COLO668 (cell line): Measurements from ENCODE around the gene PRR23A.
"Not testable (repeated sequence)": the region's sequence is repeated elsewhere in the genome, so short reads cannot be mapped to it uniquely, and the experiment has no call there.

Experiments
- DNase-seq: peaks from one replicate; lab custom pipeline; 2025; ENCODE audit not compliant: unreplicated experiment; lab: John Stamatoyannopoulos, UW

The PRR23A gene

GRCh38 chr3:139006051-139006716 is at the start of gene PRR23A:
Gene PRR23A, minus strand, starts transcription at chr3:139006268. Its CDS starts 0 bp downstream, at chr3:139006268.
- no peak for DNase-seq

GRCh38 chr3:139052802-139053600 is 46.9 kb upstream of the PRR23A start:
- no peak for DNase-seq

GRCh38 chr3:139044366-139045210 is 38.5 kb upstream of the PRR23A start, which contains the start of gene PRR23C:
Gene PRR23C, minus strand, starts transcription at chr3:139044892. Its CDS starts 272 bp downstream, at chr3:139044620.
- no peak for DNase-seq

GRCh38 chr3:139043554-139044365 is 37.7 kb upstream of the PRR23A start:
- DNase-seq = no peak

GRCh38 chr3:139037478-139037877 is 31.4 kb upstream of the PRR23A start:
- no peak for DNase-seq

- DNase-seq = no peak
Measured at GRCh38 chr3:139032326-139033002, 26.4 kb upstream of the PRR23A start.

- DNase-seq = not testable (repeated sequence)
Measured at GRCh38 chr3:139030576-139030975, 24.5 kb upstream of the PRR23A start.

- DNase-seq = no peak
Measured at GRCh38 chr3:139024968-139025367, 18.9 kb upstream of the PRR23A start.

- DNase-seq = no peak
Measured at GRCh38 chr3:139020868-139021234, 14.8 kb upstream of the PRR23A start, which contains the start of gene PRR23B. Gene PRR23B, minus strand, starts transcription at chr3:139020926. Its CDS starts 265 bp downstream, at chr3:139020661.

- DNase-seq = no peak
Measured at GRCh38 chr3:139020036-139020867, 14.2 kb upstream of the PRR23A start.

GRCh38 chr3:139016430-139017048 is 10.5 kb upstream of the PRR23A start:
- DNase-seq = no peak

GRCh38 chr3:139005356-139005993 is 593 bp downstream of the PRR23A start:
- DNase-seq = no peak

- DNase-seq = no peak
Measured at GRCh38 chr3:138995706-138996105, 10.4 kb downstream of the PRR23A start.

GRCh38 chr3:138987181-138987580 is 18.9 kb downstream of the PRR23A start:
- no peak for DNase-seq

GRCh38 chr3:138985932-138986331 is 20.1 kb downstream of the PRR23A start:
- DNase-seq = no peak

GRCh38 chr3:138984816-138985215 is 21.3 kb downstream of the PRR23A start:
- no peak for DNase-seq

GRCh38 chr3:138976047-138976446 is 30.0 kb downstream of the PRR23A start:
- no peak for DNase-seq

- no peak for DNase-seq
Measured at GRCh38 chr3:138975351-138975750, 30.7 kb downstream of the PRR23A start.
